ENCODE results near the gene DGCR2. TPM values are rescaled to one million over a fixed set of nuclear protein-coding genes. Genes with fewer than 3 reads are reported as not detected.
"Not testable (repeated sequence)": the region's sequence is repeated elsewhere in the genome, so short reads cannot be mapped to it uniquely, and the experiment has no call there.

The DGCR2 gene
- total and polyA plus RNA-seq, 2 of the 8 experiments (the other 6 are each of a cell fraction or from before 2014, with no cell fraction given): 42.3 to 62.2 TPM

DNA sequence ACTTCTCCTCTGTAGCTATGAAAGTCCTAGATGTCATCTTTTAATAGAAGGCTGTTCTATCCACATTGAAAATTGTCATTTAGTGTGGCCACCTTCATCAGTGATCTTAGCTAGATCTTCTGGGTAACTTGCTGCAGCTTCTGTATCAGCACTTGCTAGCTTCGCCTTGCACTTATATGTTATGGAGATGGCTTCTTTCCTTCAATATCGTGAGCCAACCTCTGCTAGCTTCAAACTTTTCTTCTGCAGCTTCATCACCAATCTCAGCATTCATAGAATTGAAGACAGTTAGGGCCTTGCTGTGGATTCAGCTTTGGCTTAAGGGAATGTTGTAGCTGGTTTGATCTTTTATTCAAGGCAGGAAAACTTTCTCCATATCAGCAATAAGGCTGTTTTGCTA, 122.1 kb downstream of the DGCR2 start:
- H3K9ac ChIP-seq (replicated peaks in 1 of 4; ENCODE audit: extremely low read depth in 1 of 4, low read depth in 3 of 4, low read length in 3 of 4); H3K4me2 ChIP-seq (ENCODE audit: insufficient read depth in 1 of 2, low read depth in 2 of 2, low read length in 2 of 2); H2BK12ac ChIP-seq (ENCODE audit: low read depth, low read length); H4K20me1 ChIP-seq (replicated peaks in 1 of 2; ENCODE audit: control insufficient read depth in 1 of 2, insufficient read depth in 2 of 2, low read length in 2 of 2); H3K18ac ChIP-seq (ENCODE audit: extremely low read depth, low read length); H3K56ac ChIP-seq (replicated peaks; ENCODE audit: insufficient read length, low read depth, low read length); DNase-seq (ENCODE audit: low read depth in 1 of 2, low spot score in 2 of 2); H4K5ac ChIP-seq (ENCODE audit: insufficient read length, low read depth, low read length); FAIRE-seq; H3K9me3 ChIP-seq (ENCODE audit: insufficient read depth in 2 of 2, low read depth in 1 of 2, low read length in 1 of 2); H2BK20ac ChIP-seq (ENCODE audit: low read length); H3K14ac ChIP-seq (ENCODE audit: insufficient read length); H4K8ac ChIP-seq (ENCODE audit: extremely low read depth, insufficient read depth, low read length); H3K27ac ChIP-seq (ENCODE audit: low read depth, low read length); H2AFZ ChIP-seq (ENCODE audit: low read length); H3K23me2 ChIP-seq (ENCODE audit: low read depth, low read length); H3K27me3 ChIP-seq (replicated peaks in 1 of 4; ENCODE audit: control insufficient read depth in 3 of 4, extremely low read depth in 1 of 4, insufficient read depth in 3 of 4, low read length in 3 of 4); H3K4me3 ChIP-seq (ENCODE audit: extremely low read depth in 1 of 4, insufficient read depth in 2 of 4, low read depth in 3 of 4, low read length in 4 of 4); H3K4ac ChIP-seq (replicated peaks; ENCODE audit: insufficient read length, low read depth, low read length); H2AK5ac ChIP-seq (ENCODE audit: low read depth, low read length); H3K4me1 ChIP-seq (replicated peaks in 1 of 4; ENCODE audit: control insufficient read depth in 3 of 4, insufficient read depth in 4 of 4, low read length in 3 of 4); H4K91ac ChIP-seq (replicated peaks; ENCODE audit: insufficient read length, low read length); H2BK120ac ChIP-seq (replicated peaks; ENCODE audit: low read depth, low read length); H3K79me1 ChIP-seq (ENCODE audit: low read depth, low read length); H3K79me2 ChIP-seq (ENCODE audit: control insufficient read depth in 1 of 2, insufficient read depth in 2 of 2, low read length in 2 of 2); H3K23ac ChIP-seq (ENCODE audit: insufficient read length); H3K36me3 ChIP-seq (ENCODE audit: control insufficient read depth in 2 of 4, insufficient read depth in 4 of 4, low read length in 3 of 4); H2BK15ac ChIP-seq (ENCODE audit: low read length); H2BK5ac ChIP-seq (ENCODE audit: low read depth, low read length): not testable (repeated sequence)
- WGBS, 2 experiments (ENCODE audit: extremely low coverage in 1 of 2, insufficient coverage in 1 of 2, insufficient read length in 1 of 2, insufficient replicate concordance in 2 of 2, low coverage in 1 of 2, low lambda C conversion rate in 2 of 2, missing lambda C conversion rate in 1 of 2): 100% methylated on average over 2 of the region's 2 CpGs; no CpG with 5 or more reads in 1 of the 2 experiments
- CTCF ChIA-PET (ENCODE audit: partially characterized antibody): interaction anchor here (0.7 to 3.4 kb wide), 15 partner anchors 9 to 156 kb away, joined by 3 to 19 read pairs (median 6); partner anchors contain the start of gene DGCR6
- POLR2A ChIA-PET (ENCODE audit: partially characterized antibody): interaction anchor here (1.5 kb wide), 1 partner anchor 52 kb away, joined by 5 read pairs; no protein-coding TSS in a partner anchor

All from H1 (cell line).